Caco-2 (cell line): ENCODE results near the gene NTSR2. TPM values are rescaled to one million over a fixed set of nuclear protein-coding genes. Genes with fewer than 3 reads are reported as not detected.

Experiments
- BruUV-seq: library from RNA; stranded (reverse); fragments of 400-500 nt; replicated peaks from 2 replicates; lab custom pipeline; 2021; lab: Mats Ljungman, UMichigan
- CTCF ChIA-PET: fragments of 300-600 bp; sonication (Branson Sonifier 250); formaldehyde crosslinking; loops from one replicate; lab custom pipeline; 2022; ENCODE audit warnings: antibody characterized with exemption; lab: Charles Lee
- POLR2A ChIA-PET: fragments of 300-600 bp; sonication (Branson Sonifier 250); formaldehyde crosslinking; loops from one replicate; lab custom pipeline; 2022; ENCODE audit warnings: antibody characterized with exemption; lab: Charles Lee
- DNase-seq, 2 experiments: peaks; one replicate each; pipeline versions ENCODE4 v3.0.0 to v3.0.0-alpha.2; 2020 to 2022
- H3K27me3 ChIP-seq: replicated peaks from 2 replicates; pipeline ENCODE4 v1.6.0; 2011; ENCODE audit warnings: low read length; ENCODE audit not compliant: control insufficient read depth, insufficient read depth
- H3K36me3 ChIP-seq: 2 replicates; pipeline ENCODE4 v1.5.1; 2011; ENCODE audit warnings: low read length; ENCODE audit not compliant: control insufficient read depth, insufficient read depth
- H3K4me1 ChIP-seq: fragments of 250-450 bp; sonication (Bioruptor Pico); 2 replicates; pipeline ENCODE4 v1.5.1; 2020; ENCODE audit warnings: mild to moderate bottlenecking
- H3K4me3 ChIP-seq: 2 replicates; pipeline ENCODE4 v1.5.1; 2011; ENCODE audit warnings: low read depth, mild to moderate bottlenecking, control low read depth, low read length
- H3K9me3 ChIP-seq: fragments of 250-450 bp; sonication (Bioruptor Pico); 2 replicates; pipeline ENCODE4 v1.5.1; 2020; ENCODE audit warnings: mild to moderate bottlenecking, moderate library complexity
- H3K27ac Mint-ChIP-seq: one replicate; pipeline ENCODE4 v1.8.0; 2022; ENCODE audit warnings: mixed read lengths; ENCODE audit not compliant: unreplicated experiment
- H3K27me3 Mint-ChIP-seq: one replicate; pipeline ENCODE4 v1.8.0; 2022; ENCODE audit warnings: mixed read lengths; ENCODE audit not compliant: insufficient read depth, unreplicated experiment
- H3K36me3 Mint-ChIP-seq: one replicate; pipeline ENCODE4 v1.8.0; 2022; ENCODE audit warnings: mild to moderate bottlenecking, mixed read lengths; ENCODE audit not compliant: insufficient read depth, unreplicated experiment
- H3K4me1 Mint-ChIP-seq: one replicate; pipeline ENCODE4 v1.8.0; 2022; ENCODE audit warnings: low read depth, mixed read lengths; ENCODE audit not compliant: unreplicated experiment
- H3K4me3 Mint-ChIP-seq: one replicate; pipeline ENCODE4 v1.8.0; 2022; ENCODE audit warnings: mild to moderate bottlenecking, moderate library complexity, mixed read lengths; ENCODE audit not compliant: unreplicated experiment
- H3K9me3 Mint-ChIP-seq: one replicate; pipeline ENCODE4 v1.8.0; 2022; ENCODE audit warnings: mixed read lengths; ENCODE audit not compliant: unreplicated experiment
- intact Hi-C: fragments of 100-400 bp; cut with micrococcal nuclease; formaldehyde crosslinking; loops from one replicate; pipeline ENCODE4 v1.10.0; 2022; ENCODE audit not compliant: unreplicated experiment
- total RNA-seq: library from RNA; stranded (reverse); gene quantifications from 2 replicates; pipeline ENCODE4 v1.2.3, GENCODE V29; 2022
- TF ChIP-seq, protein P1 (sequence below), 2 experiments: fragments of 200-600 bp in 1 of 2; IDR thresholded peaks; 1 replicate in 1 of 2; 2 replicates in 1 of 2; pipeline versions ENCODE4 v1.5.1 to v1.8.0; 2011 to 2022; ENCODE audit warnings: antibody characterized with exemption in 1 of 2, control low read depth in 1 of 2, inconsistent platforms in 1 of 2, low read depth in 1 of 2, low read length in 1 of 2, mild to moderate bottlenecking in 1 of 2, moderate library complexity in 1 of 2; ENCODE audit not compliant: insufficient read depth in 1 of 2, severe bottlenecking in 1 of 2, unreplicated experiment in 1 of 2

NTSR2 gene
- total RNA-seq, 1 experiment from 2014 or later, result not detected

- TF ChIP-seq, protein P1, sequence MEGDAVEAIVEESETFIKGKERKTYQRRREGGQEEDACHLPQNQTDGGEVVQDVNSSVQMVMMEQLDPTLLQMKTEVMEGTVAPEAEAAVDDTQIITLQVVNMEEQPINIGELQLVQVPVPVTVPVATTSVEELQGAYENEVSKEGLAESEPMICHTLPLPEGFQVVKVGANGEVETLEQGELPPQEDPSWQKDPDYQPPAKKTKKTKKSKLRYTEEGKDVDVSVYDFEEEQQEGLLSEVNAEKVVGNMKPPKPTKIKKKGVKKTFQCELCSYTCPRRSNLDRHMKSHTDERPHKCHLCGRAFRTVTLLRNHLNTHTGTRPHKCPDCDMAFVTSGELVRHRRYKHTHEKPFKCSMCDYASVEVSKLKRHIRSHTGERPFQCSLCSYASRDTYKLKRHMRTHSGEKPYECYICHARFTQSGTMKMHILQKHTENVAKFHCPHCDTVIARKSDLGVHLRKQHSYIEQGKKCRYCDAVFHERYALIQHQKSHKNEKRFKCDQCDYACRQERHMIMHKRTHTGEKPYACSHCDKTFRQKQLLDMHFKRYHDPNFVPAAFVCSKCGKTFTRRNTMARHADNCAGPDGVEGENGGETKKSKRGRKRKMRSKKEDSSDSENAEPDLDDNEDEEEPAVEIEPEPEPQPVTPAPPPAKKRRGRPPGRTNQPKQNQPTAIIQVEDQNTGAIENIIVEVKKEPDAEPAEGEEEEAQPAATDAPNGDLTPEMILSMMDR (IDR thresholded peaks at IDR 0.05; ENCODE audit: insufficient read depth in 1 of 2, low read depth in 1 of 2, low read length in 1 of 2, severe bottlenecking in 1 of 2, unreplicated experiment in 1 of 2), result peak; percentile 92 to 98
- Mint-ChIP-seq H3K4me1 (peaks cover 6% of the 10 kb centered on the region), H3K9me3 (no peaks in the 10 kb centered on the region), H3K27me3 (peaks cover 10% of the 10 kb centered on the region), H3K27ac (no peak overlapping the region), H3K4me3 (no peak overlapping the region), H3K36me3 (peaks cover 5% of the 10 kb centered on the region)
- no peaks in the 10 kb centered on the region for H3K4me1 ChIP-seq
- ChIA-PET CTCF (interaction anchor here (0.5 to 1.1 kb wide), 5 partner anchors 17 to 280 kb away, joined by 3 to 5 read pairs (median 3); no protein-coding TSS in a partner anchor), POLR2A (no interaction called here)
- no peaks in the 10 kb centered on the region for H3K9me3 ChIP-seq
- H3K27me3 ChIP-seq, result no peaks in the 10 kb centered on the region
- intact Hi-C loops, result loop anchor here (1.0 to 2.0 kb wide), 4 partner anchors 39 to 263 kb away; no protein-coding TSS in a partner anchor
- no peaks in the 10 kb centered on the region for H3K36me3 ChIP-seq
- H3K4me3 ChIP-seq, result no peak overlapping the region
- no TSS peak for BruUV-seq
- peak; percentile 73 to 81 for DNase-seq
Observed at GRCh38 chr2:11681722-11682589, 12.0 kb upstream of the NTSR2 start.

DNA sequence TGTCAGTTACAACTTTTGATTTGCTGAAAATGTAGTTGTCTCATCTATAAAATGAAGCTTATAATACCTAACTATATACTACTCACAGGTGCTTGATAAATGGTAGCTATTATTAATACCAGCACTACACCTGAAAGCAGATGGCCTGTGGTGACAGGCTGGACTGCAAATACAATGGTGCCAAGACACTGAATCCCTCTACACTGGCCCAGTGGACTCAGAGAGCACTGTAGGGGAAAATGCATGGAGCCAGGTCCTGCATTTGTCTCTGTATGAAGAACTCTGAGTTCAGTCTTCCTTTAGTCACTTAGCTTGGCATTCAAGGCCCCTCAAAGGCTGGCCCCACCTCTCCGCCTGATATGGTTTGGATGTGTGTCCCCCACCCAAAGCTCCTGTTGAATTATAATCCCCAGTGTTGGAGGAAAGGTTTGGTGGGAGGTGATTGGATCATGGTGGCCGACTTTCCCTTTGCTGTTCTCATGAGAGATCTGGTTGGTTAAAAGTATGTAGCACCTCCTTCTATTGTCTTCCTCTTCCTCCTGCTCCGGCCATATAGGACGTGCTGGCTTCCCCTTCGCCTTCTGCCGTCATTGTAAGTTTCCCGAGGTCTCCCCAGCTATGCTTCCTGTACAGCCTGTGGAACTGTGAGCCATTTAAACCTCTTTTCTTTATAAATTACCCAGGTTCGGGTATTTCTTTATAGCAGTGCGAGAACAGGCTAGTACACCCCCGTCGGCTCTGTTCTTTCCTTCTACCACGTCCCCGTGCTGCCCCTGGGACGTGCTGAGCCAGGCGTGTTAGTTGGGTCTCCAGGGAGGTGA, 11.1 kb upstream of the NTSR2 start:
- BruUV-seq, result no TSS peak
- intact Hi-C loops, result no loop called here
- POLR2A ChIA-PET, result no interaction called here

More for the DNA sequence above, 11.1 kb upstream of the NTSR2 start:
- TF ChIP-seq, protein P1 (IDR thresholded peaks at IDR 0.05; ENCODE audit: insufficient read depth in 1 of 2, low read depth in 1 of 2, low read length in 1 of 2, severe bottlenecking in 1 of 2, unreplicated experiment in 1 of 2), result no peak
- Mint-ChIP-seq H3K27me3 (peaks cover 14% of the 10 kb centered on the region), H3K4me3 (no peak overlapping the region), H3K27ac (no peak overlapping the region), H3K9me3 (no peaks in the 10 kb centered on the region), H3K36me3 (peaks cover 5% of the 10 kb centered on the region), H3K4me1 (peaks cover 6% of the 10 kb centered on the region)
- H3K36me3 ChIP-seq, result no peaks in the 10 kb centered on the region
- H3K4me3 ChIP-seq, result no peak overlapping the region
- no peaks in the 10 kb centered on the region for H3K9me3 ChIP-seq
- H3K4me1 ChIP-seq, result no peaks in the 10 kb centered on the region
- H3K27me3 ChIP-seq, result no peaks in the 10 kb centered on the region
- no peak for DNase-seq
- CTCF ChIA-PET, result interaction anchor here (0.5 to 1.2 kb wide), 6 partner anchors 12 to 279 kb away, joined by 3 to 5 read pairs (median 4); no protein-coding TSS in a partner anchor
